BLaER1 (cell line): Measurements from ENCODE around the gene SERTAD2.

Experiments used
- H3K27ac ChIP-seq: shearing (Covaris generic); formaldehyde crosslinking; 2 replicates; pipeline ENCODE4 v1.8.1; 2022
- H3K27me3 ChIP-seq: shearing (Covaris generic); formaldehyde crosslinking; 2 replicates; pipeline ENCODE4 v1.8.1; 2022
- H3K36me3 ChIP-seq: shearing (Covaris generic); formaldehyde crosslinking; 2 replicates; pipeline ENCODE4 v1.8.1; 2022
- H3K4me1 ChIP-seq: shearing (Covaris generic); formaldehyde crosslinking; 2 replicates; pipeline ENCODE4 v1.8.1; 2022
- H3K4me2 ChIP-seq: shearing (Covaris generic); formaldehyde crosslinking; 2 replicates; pipeline ENCODE4 v1.8.1; 2022
- H3K4me3 ChIP-seq: shearing (Covaris generic); formaldehyde crosslinking; 2 replicates; pipeline ENCODE4 v1.8.1; 2022
- H3K9ac ChIP-seq: shearing (Covaris generic); formaldehyde crosslinking; 2 replicates; pipeline ENCODE4 v1.8.1; 2022
- H3K9me3 ChIP-seq: shearing (Covaris generic); formaldehyde crosslinking; 2 replicates; pipeline ENCODE4 v1.8.1; 2022
- H4K20me1 ChIP-seq: shearing (Covaris generic); formaldehyde crosslinking; 2 replicates; pipeline ENCODE4 v1.8.1; 2022
- Cebpa-rat ChIP-seq: shearing (Covaris generic); IDR thresholded peaks from 2 replicates; pipeline ENCODE4 v1.8.1; 2022

The SERTAD2 gene

DNA sequence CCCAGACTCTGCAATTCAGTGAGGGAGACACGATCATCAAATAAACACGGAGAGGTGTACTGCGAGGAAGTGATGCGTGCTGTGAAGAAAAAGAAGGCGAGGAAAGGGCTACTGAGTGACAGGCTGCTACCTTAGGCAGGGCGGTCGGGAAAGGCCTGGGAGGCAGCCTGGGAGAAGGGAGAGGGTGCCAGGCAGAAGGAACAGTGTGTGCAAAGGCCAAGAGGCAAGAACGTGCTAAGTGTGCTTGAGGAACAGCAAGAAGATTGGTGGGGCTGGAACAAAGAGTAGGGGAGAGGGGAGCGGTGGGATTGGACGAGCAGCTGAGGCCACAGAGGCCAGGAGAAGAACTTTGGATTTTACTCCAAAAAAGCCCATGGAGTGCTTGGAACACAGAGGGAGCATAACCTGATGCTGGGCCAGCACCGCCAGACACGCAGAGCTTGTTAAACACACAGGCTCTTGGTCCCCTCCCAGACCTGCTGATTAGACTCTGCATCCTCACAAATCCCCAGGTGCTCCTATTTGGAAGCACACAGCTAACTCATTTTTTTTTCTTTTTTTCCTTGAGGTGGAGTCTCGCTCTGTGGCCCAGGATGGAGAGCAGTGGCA, 30.4 kb downstream of the SERTAD2 start:
- Histone ChIP-seq H3K9ac (no peak overlapping the region), H3K27me3 (no peaks in the 10 kb centered on the region), H3K27ac (no peak overlapping the region), H3K9me3 (no peaks in the 10 kb centered on the region), H4K20me1 (no peaks in the 10 kb centered on the region), H3K4me1 (peaks cover 11% of the 10 kb centered on the region; the same call in 1 of the 2 replicates), H3K4me2 (no peak overlapping the region), H3K36me3 (no peaks in the 10 kb centered on the region), H3K4me3 (no peak overlapping the region)
- TF ChIP-seq Cebpa-rat = no peak

DNA sequence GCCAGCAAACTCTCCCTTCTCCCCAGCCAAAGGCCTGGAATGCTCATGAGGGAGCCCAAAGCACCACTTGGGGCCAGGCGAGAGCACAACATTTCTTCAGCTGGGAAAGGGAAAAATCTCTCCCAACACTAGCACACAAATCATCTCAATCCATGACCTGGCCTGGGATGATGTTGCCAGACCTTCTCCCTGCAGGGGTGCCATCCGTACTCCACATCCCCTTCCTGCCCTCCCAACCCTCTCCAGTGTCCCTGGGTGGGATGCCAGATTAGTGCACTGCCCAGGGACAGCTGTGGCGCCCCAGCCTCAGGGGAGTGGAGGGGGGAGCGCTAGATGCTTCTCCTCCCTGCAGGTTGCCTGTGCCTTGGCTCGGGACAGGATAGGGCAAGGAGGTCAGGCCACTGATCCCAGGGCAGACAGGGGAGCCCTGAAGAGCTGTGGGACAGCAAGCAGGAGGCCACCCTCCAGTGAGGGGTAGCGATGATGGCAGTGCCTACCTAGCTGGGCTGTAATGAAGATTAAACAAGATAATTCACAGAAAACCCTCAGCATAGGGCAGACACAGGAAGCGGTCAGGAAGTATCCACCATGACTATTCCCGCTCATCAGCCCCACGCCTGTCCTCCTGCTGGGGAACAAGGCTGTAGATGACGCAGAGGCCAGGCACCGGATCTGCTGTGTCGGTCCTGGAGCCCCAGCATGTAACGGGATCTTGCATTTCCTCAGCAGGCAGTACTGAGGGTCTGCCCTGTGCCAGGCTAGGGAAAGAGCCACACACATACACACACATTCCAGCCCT, 31.1 kb downstream of the SERTAD2 start:
- Histone ChIP-seq H4K20me1 (no peaks in the 10 kb centered on the region), H3K4me1 (peaks cover 11% of the 10 kb centered on the region; the same call in 1 of the 2 replicates)

DNA sequence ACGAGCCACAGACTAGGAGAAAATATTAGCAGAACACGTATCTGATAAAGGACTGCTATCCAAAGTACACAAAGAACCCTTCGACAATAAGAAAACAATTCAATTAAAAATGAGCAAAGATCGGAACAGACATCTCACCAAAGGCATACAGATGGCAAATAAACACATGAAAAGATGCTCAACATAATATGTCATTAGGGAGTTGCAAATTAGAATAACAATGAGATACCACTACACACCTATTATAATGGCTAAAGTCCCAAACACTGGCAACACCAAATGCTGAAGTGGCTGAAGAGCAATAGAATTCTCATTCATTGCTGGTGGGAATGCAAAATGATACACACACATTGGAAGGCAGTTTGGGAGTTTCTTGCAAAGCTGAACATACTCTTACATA, 33.1 kb downstream of the SERTAD2 start:
- Histone ChIP-seq H3K4me2 (no peak overlapping the region), H3K27me3 (no peaks in the 10 kb centered on the region), H3K27ac (no peak overlapping the region), H3K4me1 (no peaks in the 10 kb centered on the region), H4K20me1 (no peaks in the 10 kb centered on the region), H3K9ac (no peak overlapping the region), H3K4me3 (no peak overlapping the region), H3K9me3 (no peaks in the 10 kb centered on the region), H3K36me3 (no peaks in the 10 kb centered on the region)
- no peak for TF ChIP-seq Cebpa-rat

More for the DNA sequence above, 31.1 kb downstream of the SERTAD2 start:
- Histone ChIP-seq H3K27me3 (no peaks in the 10 kb centered on the region), H3K4me3 (no peak overlapping the region), H3K27ac (no peak overlapping the region), H3K4me2 (no peak overlapping the region), H3K9ac (no peak overlapping the region), H3K9me3 (no peaks in the 10 kb centered on the region), H3K36me3 (no peaks in the 10 kb centered on the region)
- no peak for TF ChIP-seq Cebpa-rat

GRCh38 chr2:64617631-64618151, 36.0 kb downstream of the SERTAD2 start:
- H3K27me3 ChIP-seq = no peaks in the 10 kb centered on the region
- TF ChIP-seq Cebpa-rat = no peak
- H3K4me3 ChIP-seq = no peak overlapping the region
- no peaks in the 10 kb centered on the region for H3K36me3 ChIP-seq
- H3K4me1 ChIP-seq = peaks cover 10% of the 10 kb centered on the region
- H3K27ac ChIP-seq = no peak overlapping the region
- no peak overlapping the region for H3K9ac ChIP-seq
- no peaks in the 10 kb centered on the region for H4K20me1 ChIP-seq
- H3K9me3 ChIP-seq = no peaks in the 10 kb centered on the region
- no peak overlapping the region for H3K4me2 ChIP-seq

DNA sequence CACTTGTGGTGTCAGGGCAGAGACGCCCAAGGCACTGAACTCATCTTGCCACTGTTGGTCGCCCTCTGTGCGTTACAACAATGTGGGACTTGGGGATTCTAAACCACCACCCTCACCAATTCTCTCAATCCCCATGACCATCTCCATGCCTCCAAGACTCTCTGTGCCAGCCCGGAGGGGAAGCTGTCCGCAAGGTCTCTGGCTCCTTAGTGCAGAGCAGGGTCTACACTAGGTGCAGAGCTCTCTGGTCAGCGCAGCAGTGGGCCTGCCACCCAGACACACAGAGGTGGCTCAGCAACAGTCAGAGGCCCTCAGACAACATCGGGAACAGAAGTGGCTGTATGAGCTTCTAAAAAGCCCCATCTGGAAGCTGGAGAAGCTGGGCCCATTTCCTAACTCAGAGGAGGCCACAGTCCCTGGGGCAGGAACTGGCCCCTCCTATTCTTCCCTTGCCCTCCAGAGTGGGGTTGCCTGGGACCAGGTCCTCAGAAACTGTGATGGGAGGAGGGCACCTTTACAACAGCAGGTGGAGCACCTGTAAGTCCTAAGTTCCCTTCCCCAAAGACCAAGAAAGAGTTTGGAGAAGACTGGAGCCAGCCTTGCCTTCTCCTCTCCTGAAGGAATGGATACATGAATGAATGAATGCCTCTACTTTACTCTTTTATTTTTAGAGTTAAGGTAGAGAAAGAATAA, 37.7 kb downstream of the SERTAD2 start:
- Histone ChIP-seq H3K4me1 (peaks cover 13% of the 10 kb centered on the region), H4K20me1 (no peaks in the 10 kb centered on the region), H3K27ac (no peak overlapping the region), H3K9me3 (no peaks in the 10 kb centered on the region), H3K4me3 (no peak overlapping the region), H3K27me3 (peaks cover under 1% of the 10 kb centered on the region; the same call in 1 of the 2 replicates), H3K4me2 (no peak overlapping the region), H3K36me3 (no peaks in the 10 kb centered on the region), H3K9ac (no peak overlapping the region)
- no peak for TF ChIP-seq Cebpa-rat

GRCh38 chr2:64615192-64615763, 38.4 kb downstream of the SERTAD2 start:
- no peaks in the 10 kb centered on the region for H4K20me1 ChIP-seq
- no peak for TF ChIP-seq Cebpa-rat
- H3K9me3 ChIP-seq = no peaks in the 10 kb centered on the region
- peaks cover 8% of the 10 kb centered on the region; the same call in 1 of the 2 replicates for H3K27me3 ChIP-seq
- no peak overlapping the region for H3K9ac ChIP-seq
- no peaks in the 10 kb centered on the region for H3K36me3 ChIP-seq
- no peak overlapping the region for H3K4me2 ChIP-seq
- no peak overlapping the region for H3K27ac ChIP-seq
- H3K4me1 ChIP-seq = peaks cover 13% of the 10 kb centered on the region
- H3K4me3 ChIP-seq = no peak overlapping the region

- no peak for TF ChIP-seq Cebpa-rat
- Histone ChIP-seq H3K36me3 (no peaks in the 10 kb centered on the region), H3K27me3 (peaks cover 27% of the 10 kb centered on the region), H3K27ac (no peak overlapping the region), H3K9me3 (no peaks in the 10 kb centered on the region), H3K9ac (no peak overlapping the region), H3K4me1 (peaks cover 26% of the 10 kb centered on the region), H3K4me3 (no peak overlapping the region), H3K4me2 (peak overlapping the region; percentile 60), H4K20me1 (no peaks in the 10 kb centered on the region)
Observed at GRCh38 chr2:64613276-64613675, 40.4 kb downstream of the SERTAD2 start.

- H3K27me3 ChIP-seq = peaks cover 33% of the 10 kb centered on the region
- TF ChIP-seq Cebpa-rat = no peak
Observed at GRCh38 chr2:64612575-64613195, 41.0 kb downstream of the SERTAD2 start.

DNA sequence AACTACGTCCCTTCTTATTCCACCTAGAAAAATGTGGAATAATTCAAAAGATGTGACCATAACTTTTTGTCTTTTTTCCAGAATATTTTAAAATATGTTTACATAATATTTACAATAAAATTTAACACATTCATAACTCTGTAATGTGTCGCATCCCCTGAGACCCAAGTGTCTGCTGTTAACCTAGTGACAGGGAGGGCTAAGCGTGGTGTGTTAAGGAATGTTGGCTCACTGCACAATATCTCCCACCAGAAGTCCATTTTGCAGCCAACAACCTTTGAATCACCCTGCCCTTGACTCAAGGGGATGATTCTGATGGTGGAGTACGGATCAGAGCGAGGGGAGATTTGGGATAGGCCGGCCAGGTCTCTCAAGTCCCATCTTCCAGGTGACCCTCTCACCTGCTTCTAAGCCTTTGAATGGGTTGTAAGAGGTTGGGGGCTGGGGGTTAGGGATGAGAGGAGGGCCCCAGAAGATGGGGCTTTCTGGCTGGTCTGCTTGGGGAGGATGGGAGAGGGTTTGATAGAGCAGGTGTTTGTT, 43.3 kb downstream of the SERTAD2 start:
- TF ChIP-seq Cebpa-rat = no peak
- no peaks in the 10 kb centered on the region for H4K20me1 ChIP-seq
- no peaks in the 10 kb centered on the region for H3K9me3 ChIP-seq
- H3K4me3 ChIP-seq = no peak overlapping the region
- no peak overlapping the region for H3K27ac ChIP-seq
- peaks cover 42% of the 10 kb centered on the region for H3K4me1 ChIP-seq
- H3K9ac ChIP-seq = no peak overlapping the region
- H3K4me2 ChIP-seq = no peak overlapping the region
- H3K36me3 ChIP-seq = no peaks in the 10 kb centered on the region
- H3K27me3 ChIP-seq = peaks cover 37% of the 10 kb centered on the region

More at GRCh38 chr2:64612575-64613195, 41.0 kb downstream of the SERTAD2 start:
- Histone ChIP-seq H3K4me1 (peaks cover 32% of the 10 kb centered on the region), H3K4me2 (peak overlapping the region; percentile 60), H3K27ac (no peak overlapping the region), H3K4me3 (no peak overlapping the region), H4K20me1 (no peaks in the 10 kb centered on the region), H3K36me3 (no peaks in the 10 kb centered on the region), H3K9me3 (no peaks in the 10 kb centered on the region), H3K9ac (no peak overlapping the region)
